GM23338 (cell line): ENCODE data around the gene SPP1. TPM values are rescaled to one million over a fixed set of nuclear protein-coding genes. Genes with fewer than 3 reads are reported as not detected.
"Not testable (repeated sequence)": the region's sequence is repeated elsewhere in the genome, so short reads cannot be mapped to it uniquely, and the experiment has no call there.

ENCODE experiments used
- ATAC-seq: fragments of 200-7000 bp; cut with Tn5 transposase; 3 replicates; pipeline ENCODE4 v1.9.1; 2020
- DNase-seq: peaks from one replicate; pipeline ENCODE4 v3.0.0-alpha.2; 2015; ENCODE audit warnings: low spot score
- H2AFZ ChIP-seq: fragments of 200-600 bp; sonication (generic); 2 replicates; pipeline ENCODE4 v1.8.0; 2016; ENCODE audit warnings: antibody characterized with exemption, mild to moderate bottlenecking, moderate library complexity
- H3F3A ChIP-seq: fragments of 200-600 bp; sonication (generic); replicated peaks from 2 replicates; pipeline ENCODE4 v1.8.0; 2017; ENCODE audit warnings: antibody characterized with exemption, mixed run types, low read depth
- H3K27ac ChIP-seq: fragments of 200-600 bp; sonication (generic); 2 replicates; pipeline ENCODE4 v1.6.1; 2016; ENCODE audit warnings: low read depth
- H3K27me3 ChIP-seq: fragments of 200-600 bp; sonication (generic); 2 replicates; pipeline ENCODE4 v1.8.0; 2016; ENCODE audit warnings: mild to moderate bottlenecking, mixed run types, moderate library complexity; ENCODE audit not compliant: insufficient read depth
- H3K36me3 ChIP-seq: fragments of 200-600 bp; sonication (generic); 2 replicates; pipeline ENCODE4 v1.8.0; 2016; ENCODE audit warnings: mild to moderate bottlenecking; ENCODE audit not compliant: insufficient read depth
- H3K4me1 ChIP-seq: fragments of 200-600 bp; sonication (generic); 2 replicates; pipeline ENCODE4 v1.8.0; 2016; ENCODE audit warnings: mild to moderate bottlenecking, moderate library complexity; ENCODE audit not compliant: insufficient read depth
- H3K4me2 ChIP-seq: fragments of 200-600 bp; sonication (generic); 2 replicates; pipeline ENCODE4 v1.7.1; 2017; ENCODE audit warnings: mixed run types
- H3K4me3 ChIP-seq: fragments of 200-600 bp; sonication (generic); 2 replicates; pipeline ENCODE4 v1.6.1; 2016; ENCODE audit warnings: mixed run types
- H3K79me2 ChIP-seq: fragments of 200-600 bp; sonication (generic); replicated peaks from 2 replicates; pipeline ENCODE4 v1.8.0; 2017; ENCODE audit warnings: mild to moderate bottlenecking; ENCODE audit not compliant: insufficient read depth
- H3K9me2 ChIP-seq: fragments of 200-600 bp; sonication (generic); 2 replicates; pipeline ENCODE4 v1.8.0; 2017; ENCODE audit not compliant: insufficient read depth
- H4K20me1 ChIP-seq: fragments of 200-600 bp; sonication (generic); replicated peaks from 2 replicates; pipeline ENCODE4 v1.8.0; 2017; ENCODE audit warnings: mild to moderate bottlenecking; ENCODE audit not compliant: insufficient read depth
- H3K27ac Mint-ChIP-seq: 2 replicates; pipeline ENCODE4 v1.8.0; 2020; ENCODE audit warnings: inconsistent platforms, mild to moderate bottlenecking, moderate library complexity, mixed read lengths
- H3K27me3 Mint-ChIP-seq: 3 replicates; pipeline ENCODE4 v1.8.0; 2022; ENCODE audit warnings: low read depth, mild to moderate bottlenecking, moderate library complexity, mixed read lengths, inconsistent platforms; ENCODE audit not compliant: insufficient read depth, poor library complexity
- H3K36me3 Mint-ChIP-seq: 3 replicates; pipeline ENCODE4 v1.8.0; 2021; ENCODE audit warnings: low read depth, mild to moderate bottlenecking, inconsistent platforms, moderate library complexity, mixed read lengths
- H3K4me1 Mint-ChIP-seq: 3 replicates; pipeline ENCODE4 v1.8.0; 2020; ENCODE audit warnings: mild to moderate bottlenecking, inconsistent platforms, mixed read lengths
- H3K4me3 Mint-ChIP-seq: 3 replicates; pipeline ENCODE4 v1.8.0; 2021; ENCODE audit warnings: moderate library complexity, mild to moderate bottlenecking, inconsistent platforms, mixed read lengths
- H3K9me3 Mint-ChIP-seq: 3 replicates; pipeline ENCODE4 v1.8.0; 2020; ENCODE audit warnings: moderate library complexity, mild to moderate bottlenecking, inconsistent platforms, mixed read lengths
- CTCF ChIP-seq, 2 experiments: fragments of 200-600 bp in 1 of 2; sonication (generic) in 1 of 2; conservative IDR thresholded peaks; 2 replicates each; pipeline versions ENCODE4 v1.5.1 to v1.6.1; 2016 to 2017; ENCODE audit warnings: antibody characterized with exemption in 2 of 2, low read depth in 2 of 2, mild to moderate bottlenecking in 2 of 2, moderate library complexity in 1 of 2
- polyA plus RNA-seq: library from polyadenylated mRNA; unstranded; fragments of >200 nt; fragmentation: Nextera tagmentation; extraction: Ambion mirVana; gene quantifications from 2 replicates; pipeline ENCODE4 v1.2.1, GENCODE V29; 2016
- total RNA-seq: library from RNA; depleted of rRNA; stranded (reverse); fragments of >200 nt; shearing (Covaris generic); gene quantifications from 2 replicates; pipeline ENCODE4 v1.2.3, GENCODE V29; 2014
- TF ChIP-seq, protein P1 (sequence below): fragments of 250-450 bp; sonication (Bioruptor Pico); IDR thresholded peaks from 2 replicates; pipeline ENCODE4 v1.5.0; 2020; ENCODE audit warnings: mild to moderate bottlenecking, moderate library complexity

SPP1 gene
- total and polyA plus RNA-seq, 2 experiments from 2014 or later: 41.3 to 51.3 TPM

DNA sequence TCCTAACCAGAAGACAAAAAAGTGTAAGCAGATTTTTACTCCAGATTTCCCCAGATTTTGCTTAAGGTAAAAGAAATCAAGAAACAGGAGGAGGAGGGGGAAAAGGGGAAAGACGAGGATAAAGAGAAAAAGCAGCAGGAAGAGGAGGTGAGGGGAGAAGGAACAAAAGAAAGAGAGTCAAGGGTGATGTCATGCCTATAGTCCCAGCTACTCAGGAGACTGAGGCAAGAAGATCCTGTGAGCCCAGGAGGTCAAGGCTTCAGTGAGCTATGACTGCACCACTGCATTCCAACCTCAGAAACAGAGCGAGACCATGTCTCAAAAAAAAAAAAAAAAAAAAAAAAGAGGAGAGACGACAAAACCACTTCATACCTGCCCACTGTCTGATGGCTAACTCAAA is 19.9 kb downstream of the SPP1 start (continued):
- TF ChIP-seq, protein P1, sequence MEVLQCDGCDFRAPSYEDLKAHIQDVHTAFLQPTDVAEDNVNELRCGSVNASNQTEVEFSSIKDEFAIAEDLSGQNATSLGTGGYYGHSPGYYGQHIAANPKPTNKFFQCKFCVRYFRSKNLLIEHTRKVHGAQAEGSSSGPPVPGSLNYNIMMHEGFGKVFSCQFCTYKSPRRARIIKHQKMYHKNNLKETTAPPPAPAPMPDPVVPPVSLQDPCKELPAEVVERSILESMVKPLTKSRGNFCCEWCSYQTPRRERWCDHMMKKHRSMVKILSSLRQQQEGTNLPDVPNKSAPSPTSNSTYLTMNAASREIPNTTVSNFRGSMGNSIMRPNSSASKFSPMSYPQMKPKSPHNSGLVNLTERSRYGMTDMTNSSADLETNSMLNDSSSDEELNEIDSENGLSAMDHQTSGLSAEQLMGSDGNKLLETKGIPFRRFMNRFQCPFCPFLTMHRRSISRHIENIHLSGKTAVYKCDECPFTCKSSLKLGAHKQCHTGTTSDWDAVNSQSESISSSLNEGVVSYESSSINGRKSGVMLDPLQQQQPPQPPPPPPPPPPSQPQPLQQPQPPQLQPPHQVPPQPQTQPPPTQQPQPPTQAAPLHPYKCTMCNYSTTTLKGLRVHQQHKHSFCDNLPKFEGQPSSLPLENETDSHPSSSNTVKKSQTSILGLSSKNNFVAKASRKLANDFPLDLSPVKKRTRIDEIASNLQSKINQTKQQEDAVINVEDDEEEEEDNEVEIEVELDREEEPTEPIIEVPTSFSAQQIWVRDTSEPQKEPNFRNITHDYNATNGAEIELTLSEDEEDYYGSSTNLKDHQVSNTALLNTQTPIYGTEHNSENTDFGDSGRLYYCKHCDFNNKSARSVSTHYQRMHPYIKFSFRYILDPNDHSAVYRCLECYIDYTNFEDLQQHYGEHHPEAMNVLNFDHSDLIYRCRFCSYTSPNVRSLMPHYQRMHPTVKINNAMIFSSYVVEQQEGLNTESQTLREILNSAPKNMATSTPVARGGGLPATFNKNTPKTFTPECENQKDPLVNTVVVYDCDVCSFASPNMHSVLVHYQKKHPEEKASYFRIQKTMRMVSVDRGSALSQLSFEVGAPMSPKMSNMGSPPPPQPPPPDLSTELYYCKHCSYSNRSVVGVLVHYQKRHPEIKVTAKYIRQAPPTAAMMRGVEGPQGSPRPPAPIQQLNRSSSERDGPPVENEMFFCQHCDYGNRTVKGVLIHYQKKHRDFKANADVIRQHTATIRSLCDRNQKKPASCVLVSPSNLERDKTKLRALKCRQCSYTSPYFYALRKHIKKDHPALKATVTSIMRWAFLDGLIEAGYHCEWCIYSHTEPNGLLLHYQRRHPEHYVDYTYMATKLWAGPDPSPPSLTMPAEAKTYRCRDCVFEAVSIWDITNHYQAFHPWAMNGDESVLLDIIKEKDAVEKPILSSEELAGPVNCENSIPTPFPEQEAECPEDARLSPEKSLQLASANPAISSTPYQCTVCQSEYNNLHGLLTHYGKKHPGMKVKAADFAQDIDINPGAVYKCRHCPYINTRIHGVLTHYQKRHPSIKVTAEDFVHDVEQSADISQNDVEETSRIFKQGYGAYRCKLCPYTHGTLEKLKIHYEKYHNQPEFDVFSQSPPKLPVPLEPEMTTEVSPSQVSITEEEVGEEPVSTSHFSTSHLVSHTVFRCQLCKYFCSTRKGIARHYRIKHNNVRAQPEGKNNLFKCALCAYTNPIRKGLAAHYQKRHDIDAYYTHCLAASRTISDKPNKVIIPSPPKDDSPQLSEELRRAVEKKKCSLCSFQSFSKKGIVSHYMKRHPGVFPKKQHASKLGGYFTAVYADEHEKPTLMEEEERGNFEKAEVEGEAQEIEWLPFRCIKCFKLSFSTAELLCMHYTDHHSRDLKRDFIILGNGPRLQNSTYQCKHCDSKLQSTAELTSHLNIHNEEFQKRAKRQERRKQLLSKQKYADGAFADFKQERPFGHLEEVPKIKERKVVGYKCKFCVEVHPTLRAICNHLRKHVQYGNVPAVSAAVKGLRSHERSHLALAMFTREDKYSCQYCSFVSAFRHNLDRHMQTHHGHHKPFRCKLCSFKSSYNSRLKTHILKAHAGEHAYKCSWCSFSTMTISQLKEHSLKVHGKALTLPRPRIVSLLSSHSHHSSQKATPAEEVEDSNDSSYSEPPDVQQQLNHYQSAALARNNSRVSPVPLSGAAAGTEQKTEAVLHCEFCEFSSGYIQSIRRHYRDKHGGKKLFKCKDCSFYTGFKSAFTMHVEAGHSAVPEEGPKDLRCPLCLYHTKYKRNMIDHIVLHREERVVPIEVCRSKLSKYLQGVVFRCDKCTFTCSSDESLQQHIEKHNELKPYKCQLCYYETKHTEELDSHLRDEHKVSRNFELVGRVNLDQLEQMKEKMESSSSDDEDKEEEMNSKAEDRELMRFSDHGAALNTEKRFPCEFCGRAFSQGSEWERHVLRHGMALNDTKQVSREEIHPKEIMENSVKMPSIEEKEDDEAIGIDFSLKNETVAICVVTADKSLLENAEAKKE (CRISPR knock-in tag): no peak

GRCh38 chr4:87999191-87999691 is 23.7 kb downstream of the SPP1 start:
- not testable (repeated sequence) for H3K79me2 ChIP-seq, H3K4me1 ChIP-seq, ATAC-seq, H3K27me3 ChIP-seq, H4K20me1 ChIP-seq, H3K27me3 Mint-ChIP-seq, H3K36me3 ChIP-seq, H3K4me1 Mint-ChIP-seq, H3F3A ChIP-seq, H3K4me2 ChIP-seq, H3K27ac Mint-ChIP-seq, H3K4me3 Mint-ChIP-seq, DNase-seq, H3K4me3 ChIP-seq, H2AFZ ChIP-seq, H3K9me3 Mint-ChIP-seq, H3K9me2 ChIP-seq, H3K27ac ChIP-seq, H3K36me3 Mint-ChIP-seq
- TF ChIP-seq, protein P1 (CRISPR knock-in tag): 0 out of 2 replicates have a peak, but pooled peaks have one; percentile 51
- TF ChIP-seq CTCF (conservative IDR thresholded peaks at IDR 0.05; ENCODE audit: low read depth in 2 of 2): peak; percentile 7 to 47; a peak in 2 of 4 replicates
